CD4-positive, alpha-beta memory T cell (primary cell): ENCODE results near the gene KRTAP5-1. TPM values are rescaled to one million over a fixed set of nuclear protein-coding genes. Genes with fewer than 3 reads are reported as not detected.

Experiments
- CTCF ChIA-PET: fragments of 350-600 bp; sonication (Branson Sonifier 250); formaldehyde crosslinking; loops from one replicate; lab custom pipeline; 2021; ENCODE audit warnings: inconsistent platforms; ENCODE audit not compliant: partially characterized antibody; lab: Charles Lee
- POLR2A ChIA-PET: fragments of 350-600 bp; sonication (Branson Sonifier 250); formaldehyde crosslinking; loops from one replicate; lab custom pipeline; 2021; ENCODE audit not compliant: partially characterized antibody; lab: Charles Lee
- DNase-seq, 5 donors: peaks; one replicate each; pipeline versions ENCODE4 v3.0.0 to v3.0.0-alpha.2; 2020 to 2022; ENCODE audit warnings: mixed read lengths in 1 of 5
- H3K27ac ChIP-seq: one replicate; pipeline ENCODE4 v1.7.0; 2013; ENCODE audit warnings: low read depth, low read length
- H3K27me3 ChIP-seq: 2 replicates; pipeline ENCODE4 v1.7.0; 2013; ENCODE audit warnings: mild to moderate bottlenecking, low read length, moderate library complexity; ENCODE audit not compliant: insufficient read depth
- H3K36me3 ChIP-seq: 2 replicates; pipeline ENCODE4 v1.7.0; 2013; ENCODE audit warnings: mild to moderate bottlenecking, low read length, moderate library complexity; ENCODE audit not compliant: insufficient read depth
- H3K4me1 ChIP-seq: 2 replicates; pipeline ENCODE4 v1.7.0; 2013; ENCODE audit warnings: mild to moderate bottlenecking, low read length, moderate library complexity; ENCODE audit not compliant: insufficient read depth
- H3K4me3 ChIP-seq, 2 donors: one replicate each; pipeline ENCODE4 v1.7.0; 2013; ENCODE audit warnings: low read length in 2 of 2, mild to moderate bottlenecking in 1 of 2
- H3K9me3 ChIP-seq, 2 donors: one replicate each; pipeline ENCODE4 v1.7.0; 2013; ENCODE audit warnings: low read length in 2 of 2, control low read depth in 1 of 2; ENCODE audit not compliant: control insufficient read depth in 1 of 2
- H3K27ac Mint-ChIP-seq, 7 donors: one replicate each; pipeline ENCODE4 v1.8.0; 2020 to 2021; ENCODE audit warnings: mixed read lengths in 7 of 7, mild to moderate bottlenecking in 6 of 7, inconsistent platforms in 3 of 7, moderate library complexity in 3 of 7
- H3K27me3 Mint-ChIP-seq, 2 donors: one replicate each; pipeline ENCODE4 v1.8.0; 2020 to 2021; ENCODE audit warnings: mixed read lengths in 2 of 2
- H3K36me3 Mint-ChIP-seq, 2 donors: one replicate each; pipeline ENCODE4 v1.8.0; 2020 to 2021; ENCODE audit warnings: mixed read lengths in 2 of 2, inconsistent platforms in 1 of 2, mild to moderate bottlenecking in 1 of 2
- H3K4me1 Mint-ChIP-seq, 4 donors: one replicate each; pipeline ENCODE4 v1.8.0; 2020 to 2021; ENCODE audit warnings: mixed read lengths in 4 of 4, mild to moderate bottlenecking in 1 of 4
- H3K4me3 Mint-ChIP-seq, 8 donors: one replicate each; pipeline ENCODE4 v1.8.0; 2020 to 2021; ENCODE audit warnings: mixed read lengths in 8 of 8, mild to moderate bottlenecking in 7 of 8, moderate library complexity in 6 of 8, inconsistent platforms in 3 of 8
- H3K9me3 Mint-ChIP-seq, 8 donors: one replicate each; pipeline ENCODE4 v1.8.0; 2020 to 2021; ENCODE audit warnings: mixed read lengths in 8 of 8, mild to moderate bottlenecking in 5 of 8, inconsistent platforms in 3 of 8, moderate library complexity in 1 of 8
- intact Hi-C: fragments of 100-400 bp; cut with micrococcal nuclease; formaldehyde crosslinking; loops from one replicate; pipeline ENCODE4 v1.15.1; 2023
- polyA plus RNA-seq, 2 donors: library from polyadenylated mRNA; unstranded; fragments of 300-500 nt; fragmentation: Illumina TruSeq; gene quantifications; one replicate each; pipeline ENCODE4 v1.2.3, GENCODE V29; 2021
- total RNA-seq, 2 experiments: library from RNA; stranded (reverse); gene quantifications; one replicate each; pipeline ENCODE4 v1.2.3, GENCODE V29; 2021

The KRTAP5-1 gene
- total and polyA plus RNA-seq, 4 experiments from 2014 or later: 0.29 TPM; not detected in 3

- intact Hi-C loops: loop anchor here (1.0 to 5.0 kb wide), 7 partner anchors 15 to 310 kb away; partner anchors contain the start of gene TOLLIP
These were observed 11.2 kb downstream of the KRTAP5-1 start for GRCh38 chr11:1573903-1574237.

GRCh38 chr11:1573077-1573902, 11.8 kb downstream of the KRTAP5-1 start:
- peaks cover 7 to 32% (median 10%) of the 10 kb centered on the region in 4 donors for H3K4me1 Mint-ChIP-seq

More at GRCh38 chr11:1573903-1574237, 11.2 kb downstream of the KRTAP5-1 start:
- Histone ChIP-seq H3K4me1 (peaks cover 30% of the 10 kb centered on the region), H3K4me3 (peak overlapping the region; percentile 42 to 58), H3K27ac (peak overlapping the region; percentile 92), H3K9me3 (no peaks in the 10 kb centered on the region), H3K36me3 (no peaks in the 10 kb centered on the region), H3K27me3 (no peaks in the 10 kb centered on the region)
- H3K27ac Mint-ChIP-seq: peak overlapping the region; percentile 91 to 97 (median 95)
- peak in 1 of 5 donors; percentile 56 for DNase-seq
- H3K9me3 Mint-ChIP-seq: peaks cover 0 to 11% (median 3%) of the 10 kb centered on the region in 8 donors
- ChIA-PET POLR2A (interaction anchor here (0.6 to 5.7 kb wide), 13 partner anchors 9 to 369 kb away, joined by 3 to 72 read pairs (median 6); partner anchors contain the start of gene TOLLIP), CTCF (interaction anchor here (0.8 to 5.4 kb wide), 16 partner anchors 8 to 371 kb away, joined by 3 to 54 read pairs (median 7); partner anchors contain the start of gene KRTAP5-1)
- H3K4me3 Mint-ChIP-seq: peak overlapping the region; percentile 78 to 95 (median 86)
- H3K4me1 Mint-ChIP-seq: peaks cover 7 to 26% (median 10%) of the 10 kb centered on the region in 4 donors
- H3K27me3 Mint-ChIP-seq: no peaks in the 10 kb centered on the region
- H3K36me3 Mint-ChIP-seq: peaks cover 0 to 7% of the 10 kb centered on the region in 2 donors

GRCh38 chr11:1572197-1573076, 12.6 kb downstream of the KRTAP5-1 start, which contains the start of gene DUSP8:
Gene DUSP8 (minus strand): TSS chr11:1572271. CDS start chr11:1565826, 6,445 bp downstream.
- no peaks in the 10 kb centered on the region for H3K36me3 ChIP-seq
- Mint-ChIP-seq H3K4me1 (peaks cover 7 to 33% (median 10%) of the 10 kb centered on the region in 4 donors), H3K36me3 (no peaks in the 10 kb centered on the region), H3K27ac (peak within 1 kb of the TSS; percentile 86 to 97 (median 95)), H3K27me3 (no peaks in the 10 kb centered on the region), H3K9me3 (peaks cover 0 to 3% (median 0%) of the 10 kb centered on the region in 8 donors), H3K4me3 (peak within 1 kb of the TSS; percentile 73 to 95 (median 86))
- DNase-seq: peak; percentile 94 to 96 (median 96)
- no peaks in the 10 kb centered on the region for H3K9me3 ChIP-seq
- intact Hi-C loops: loop anchor here (5.0 kb wide), 1 partner anchor 190 kb away; no protein-coding TSS in a partner anchor
- no peaks in the 10 kb centered on the region for H3K27me3 ChIP-seq
- CTCF ChIA-PET: interaction anchor here (3.0 to 3.6 kb wide), 2 partner anchors 11 to 26 kb away, joined by 15 to 54 read pairs; partner anchors contain the start of gene KRTAP5-1
- POLR2A ChIA-PET: interaction anchor here (0.7 to 5.7 kb wide), 7 partner anchors 17 to 310 kb away, joined by 3 to 72 read pairs (median 6); partner anchors contain the start of genes LSP1 and TOLLIP
- H3K4me3 ChIP-seq: peak within 1 kb of the TSS; percentile 42 to 58
- peaks cover 30% of the 10 kb centered on the region for H3K4me1 ChIP-seq
- peak within 1 kb of the TSS; percentile 92 for H3K27ac ChIP-seq

More at GRCh38 chr11:1573077-1573902, 11.8 kb downstream of the KRTAP5-1 start:
- H3K9me3 ChIP-seq: no peaks in the 10 kb centered on the region
- Mint-ChIP-seq H3K4me3 (peak overlapping the region; percentile 78 to 95 (median 86)), H3K27ac (peak overlapping the region; percentile 91 to 97 (median 95)), H3K36me3 (peaks cover 0 to 3% of the 10 kb centered on the region in 2 donors), H3K27me3 (no peaks in the 10 kb centered on the region), H3K9me3 (peaks cover 0 to 6% (median 0%) of the 10 kb centered on the region in 8 donors)
- peaks cover 30% of the 10 kb centered on the region for H3K4me1 ChIP-seq
- CTCF ChIA-PET: interaction anchor here (0.8 to 3.6 kb wide), 12 partner anchors 8 to 371 kb away, joined by 3 to 54 read pairs (median 8); partner anchors contain the start of gene KRTAP5-1
- intact Hi-C loops: loop anchor here (5.0 kb wide), 1 partner anchor 191 kb away; no protein-coding TSS in a partner anchor
- POLR2A ChIA-PET: interaction anchor here (0.6 to 5.7 kb wide), 11 partner anchors 8 to 369 kb away, joined by 3 to 72 read pairs (median 5); partner anchors contain the start of genes LSP1 and TOLLIP
- peak; percentile 38 to 76 (median 51) for DNase-seq
- H3K27me3 ChIP-seq: no peaks in the 10 kb centered on the region
- H3K27ac ChIP-seq: peak overlapping the region; percentile 92
- H3K36me3 ChIP-seq: no peaks in the 10 kb centered on the region
- H3K4me3 ChIP-seq: peak overlapping the region; percentile 42 to 58

- H3K9me3 ChIP-seq: no peaks in the 10 kb centered on the region
- H3K27ac ChIP-seq: peak overlapping the region; percentile 63
- peaks cover 0 to 3% (median 0%) of the 10 kb centered on the region in 8 donors for H3K9me3 Mint-ChIP-seq
- no peaks in the 10 kb centered on the region for H3K36me3 Mint-ChIP-seq
- H3K4me3 ChIP-seq: peak overlapping the region in 1 of 2 donors; percentile 44
- H3K27ac Mint-ChIP-seq: no peak overlapping the region
- no peaks in the 10 kb centered on the region for H3K27me3 Mint-ChIP-seq
- ChIA-PET POLR2A (interaction anchor here (0.7 to 5.7 kb wide), 5 partner anchors 18 to 309 kb away, joined by 3 to 72 read pairs (median 5); partner anchors contain the start of genes LSP1 and TOLLIP), CTCF (interaction anchor here (0.6 kb wide), 1 partner anchor 130 kb away, joined by 3 read pairs; no protein-coding TSS in a partner anchor)
- H3K4me1 ChIP-seq: peaks cover 30% of the 10 kb centered on the region
- H3K36me3 ChIP-seq: no peaks in the 10 kb centered on the region
- H3K4me3 Mint-ChIP-seq: no peak overlapping the region
- intact Hi-C loops: loop anchor here (5.0 kb wide), 1 partner anchor 189 kb away; no protein-coding TSS in a partner anchor
- no peaks in the 10 kb centered on the region for H3K27me3 ChIP-seq
- peaks cover 7 to 36% (median 10%) of the 10 kb centered on the region in 4 donors for H3K4me1 Mint-ChIP-seq
- no peak for DNase-seq
These were observed 13.3 kb downstream of the KRTAP5-1 start for GRCh38 chr11:1571760-1572196.

GRCh38 chr11:1570896-1571759, 14.0 kb downstream of the KRTAP5-1 start:
- CTCF ChIA-PET: interaction anchor here (0.6 kb wide), 1 partner anchor 130 kb away, joined by 3 read pairs; no protein-coding TSS in a partner anchor
- peaks cover 7 to 37% (median 10%) of the 10 kb centered on the region in 4 donors for H3K4me1 Mint-ChIP-seq

More at GRCh38 chr11:1570896-1571759, 14.0 kb downstream of the KRTAP5-1 start:
- H3K27me3 ChIP-seq: no peaks in the 10 kb centered on the region
- H3K4me3 Mint-ChIP-seq: peak overlapping the region; percentile 59 to 81 (median 74)
- POLR2A ChIA-PET: interaction anchor here (1.3 to 5.7 kb wide), 3 partner anchors 18 to 262 kb away, joined by 5 to 72 read pairs (median 54); partner anchors contain the start of gene TOLLIP
- H3K9me3 ChIP-seq: no peaks in the 10 kb centered on the region
- intact Hi-C loops: loop anchor here (5.0 kb wide), 1 partner anchor 189 kb away; no protein-coding TSS in a partner anchor
- H3K9me3 Mint-ChIP-seq: peaks cover 0 to 3% (median 0%) of the 10 kb centered on the region in 8 donors
- H3K4me3 ChIP-seq: peak overlapping the region; percentile 23 to 44
- no peaks in the 10 kb centered on the region for H3K36me3 ChIP-seq
- peak overlapping the region; percentile 70 to 87 (median 83) for H3K27ac Mint-ChIP-seq
- peak in 3 of 5 donors; percentile 33 to 47 (median 40) for DNase-seq
- H3K4me1 ChIP-seq: peaks cover 30% of the 10 kb centered on the region
- H3K27ac ChIP-seq: peak overlapping the region; percentile 63
- no peaks in the 10 kb centered on the region for H3K36me3 Mint-ChIP-seq
- H3K27me3 Mint-ChIP-seq: no peaks in the 10 kb centered on the region
